NCI-H1417 treated with DMSO at 0.1 percent for 48 hours (cell line): ENCODE measurements around the gene CASP5.
"Not testable (repeated sequence)": the region's sequence is repeated elsewhere in the genome, so short reads cannot be mapped to it uniquely, and the experiment has no call there.

ENCODE experiments used
- DNase-seq: peaks from one replicate; lab custom pipeline; 2025; lab: John Stamatoyannopoulos, UW

CASP5 gene

DNA sequence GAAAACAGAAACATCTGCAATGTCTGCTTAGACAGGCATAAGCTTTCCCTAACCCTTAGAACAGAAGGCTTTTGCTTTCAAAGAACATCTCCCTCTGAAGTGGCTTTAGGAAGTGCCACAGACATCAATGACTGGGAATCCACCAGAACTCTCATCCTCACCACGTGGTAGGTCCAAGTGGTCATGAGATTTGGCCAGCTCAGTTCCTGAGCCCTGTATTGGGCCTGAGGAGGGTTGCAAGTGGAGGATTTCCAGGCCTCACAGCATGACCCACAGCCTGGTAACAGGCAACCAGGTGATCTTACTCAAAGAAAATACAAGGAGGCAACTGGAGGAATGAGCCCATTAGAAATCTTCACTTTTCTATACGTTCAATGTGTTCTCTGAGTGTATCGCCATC lies 10.4 kb upstream of the CASP5 start:
- no peak for DNase-seq

DNA sequence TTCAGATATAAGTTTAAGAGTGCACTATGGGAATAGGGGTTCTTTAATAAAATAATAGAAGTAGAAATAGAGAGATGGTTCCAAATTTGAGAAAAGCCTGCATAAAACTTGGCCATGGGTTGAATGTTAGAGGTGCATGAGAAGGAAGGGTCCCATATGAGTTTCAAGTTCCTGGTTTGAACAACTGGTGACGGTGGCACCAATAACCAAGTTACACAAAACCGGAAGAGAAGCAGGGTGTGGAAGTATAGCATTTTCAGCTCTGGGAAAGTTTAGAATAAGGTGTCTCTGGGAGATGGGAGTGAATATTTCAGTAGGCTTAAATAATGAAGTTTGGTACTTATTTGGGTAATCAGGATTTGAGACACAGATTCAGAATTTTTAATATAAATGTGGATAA lies 9.5 kb upstream of the CASP5 start:
- no peak for DNase-seq

DNA sequence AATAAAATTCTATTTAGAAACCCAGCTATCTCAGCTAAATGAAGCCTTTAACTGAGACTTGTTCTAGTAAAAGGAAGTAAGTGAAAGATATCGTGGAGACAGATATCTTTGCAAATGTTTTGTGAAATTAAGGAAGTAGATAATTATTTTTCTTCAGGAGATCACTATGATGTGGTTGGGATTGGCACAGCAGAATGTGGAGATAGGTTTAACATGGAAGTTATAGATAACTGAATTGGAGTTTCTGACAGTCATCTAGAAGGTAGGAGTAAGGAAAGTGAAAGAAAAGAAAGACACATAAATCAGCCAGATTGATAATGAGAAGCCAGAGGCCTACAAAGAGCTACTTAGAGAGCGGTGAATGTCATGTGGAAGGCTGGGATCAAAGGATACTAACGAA lies 4.7 kb upstream of the CASP5 start:
- DNase-seq = no peak

DNA sequence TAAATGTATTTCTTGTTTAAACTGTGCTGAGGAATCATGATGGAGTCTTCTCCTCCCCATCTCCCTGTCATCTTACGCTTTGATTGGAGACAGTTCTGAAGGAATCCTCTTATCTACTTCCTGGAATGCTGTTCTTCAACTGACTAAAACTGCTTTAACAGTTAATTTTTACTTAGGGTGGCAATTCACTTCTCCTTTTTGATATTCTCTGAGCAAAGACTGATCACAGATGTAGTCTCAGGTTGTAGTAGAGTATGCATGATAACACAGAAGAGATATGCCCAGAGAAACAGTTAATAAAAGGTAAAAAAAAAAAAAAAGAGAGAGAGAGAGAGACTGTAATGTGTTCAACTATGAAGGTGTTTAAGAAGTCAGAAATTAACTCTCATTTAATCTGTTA lies 1.4 kb upstream of the CASP5 start:
- no peak for DNase-seq

DNA sequence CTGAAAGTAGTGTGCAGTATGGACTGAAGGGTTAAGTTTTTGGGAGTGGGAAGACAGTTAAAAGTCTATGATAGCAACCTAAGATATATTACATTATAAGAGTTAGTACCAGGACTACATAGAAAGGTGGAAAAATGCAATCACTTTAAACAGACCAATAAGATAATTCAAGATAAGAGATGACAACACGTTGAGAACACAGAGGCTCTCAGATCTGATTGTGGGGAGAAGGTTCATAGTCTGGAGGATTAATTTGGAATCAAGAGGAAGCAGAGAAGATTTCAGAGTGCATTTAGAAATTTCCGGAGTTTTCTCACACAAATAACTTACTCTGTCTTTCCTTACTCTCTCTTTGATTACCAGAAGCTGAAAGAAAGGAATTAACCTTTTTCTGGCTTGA lies 441 bp downstream of the CASP5 start:
- no peak for DNase-seq

DNA sequence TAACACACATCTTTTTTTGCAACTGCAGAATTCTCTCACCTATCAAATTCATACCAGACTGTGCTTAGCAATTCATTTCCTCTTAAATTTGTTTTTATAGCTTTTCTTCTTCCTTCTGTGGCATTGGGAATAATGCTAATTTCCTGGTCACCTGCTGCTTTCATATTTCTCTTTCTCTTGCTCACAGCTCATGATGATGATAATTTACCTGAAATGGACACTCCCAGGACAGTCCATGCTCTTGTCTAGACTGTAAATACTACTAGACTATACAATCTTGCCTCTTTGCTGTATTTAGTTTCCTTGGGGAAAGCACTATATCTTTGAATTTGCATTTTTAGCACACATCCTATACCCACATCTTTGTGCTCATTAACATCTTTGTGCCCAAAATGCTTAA lies 15.5 kb downstream of the CASP5 start:
- no peak for DNase-seq

DNA sequence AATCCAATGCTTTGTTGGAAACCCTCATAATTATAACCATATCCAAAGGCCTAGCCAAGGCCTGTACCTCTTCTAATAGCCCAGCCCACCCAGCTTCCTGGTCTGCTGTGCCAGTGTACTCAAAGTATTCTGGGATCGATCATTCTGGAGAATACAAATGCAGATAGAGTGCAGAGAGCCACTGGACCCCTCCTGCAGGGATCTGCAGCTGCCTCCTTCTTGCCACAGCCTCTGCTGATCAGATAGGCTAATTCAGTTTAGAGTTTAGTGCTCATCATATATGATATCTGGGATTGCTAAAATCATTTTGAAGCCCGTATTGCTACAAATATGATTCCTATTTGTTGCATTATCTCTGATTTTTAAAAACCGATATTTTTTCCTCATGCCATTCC lies 17.5 kb downstream of the CASP5 start:
- no peak for DNase-seq

DNA sequence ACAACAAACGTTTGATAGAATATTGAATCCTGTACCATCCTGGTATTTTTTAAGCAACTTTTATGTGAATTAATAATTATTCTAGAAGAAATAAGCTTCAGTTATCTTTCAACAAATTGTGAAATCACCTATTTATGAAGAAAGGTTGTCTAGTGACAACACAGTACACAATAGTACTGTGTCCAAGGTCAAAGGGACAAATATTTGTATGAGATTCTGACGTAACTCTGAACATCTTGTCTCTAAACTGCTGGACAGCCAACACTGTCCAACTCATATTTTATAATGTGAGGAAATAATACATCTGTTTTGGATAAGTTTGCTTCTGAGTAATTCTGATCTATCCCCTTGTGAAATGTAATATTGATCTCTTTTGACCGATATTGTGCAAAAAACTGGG lies 18.9 kb downstream of the CASP5 start:
- no peak for DNase-seq

DNA sequence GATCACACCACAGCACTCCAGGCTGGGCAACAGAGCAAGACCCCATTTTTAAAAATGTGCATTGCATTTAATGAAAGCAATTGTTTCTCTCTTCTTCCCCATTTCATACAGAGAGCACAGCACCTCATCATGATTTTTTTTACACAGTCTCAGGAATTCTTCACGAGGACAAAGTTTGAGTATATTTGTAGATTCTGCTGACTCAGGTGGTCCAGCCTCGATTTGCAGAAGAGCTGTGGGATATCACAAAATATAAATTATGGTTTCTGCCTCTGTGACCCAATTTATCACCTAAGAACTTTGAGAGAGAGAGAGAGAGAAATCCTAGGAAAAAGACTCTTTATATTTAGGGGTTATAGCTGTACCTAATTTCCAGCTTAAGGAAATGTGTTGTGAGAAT lies 19.8 kb downstream of the CASP5 start:
- DNase-seq = no peak

DNA sequence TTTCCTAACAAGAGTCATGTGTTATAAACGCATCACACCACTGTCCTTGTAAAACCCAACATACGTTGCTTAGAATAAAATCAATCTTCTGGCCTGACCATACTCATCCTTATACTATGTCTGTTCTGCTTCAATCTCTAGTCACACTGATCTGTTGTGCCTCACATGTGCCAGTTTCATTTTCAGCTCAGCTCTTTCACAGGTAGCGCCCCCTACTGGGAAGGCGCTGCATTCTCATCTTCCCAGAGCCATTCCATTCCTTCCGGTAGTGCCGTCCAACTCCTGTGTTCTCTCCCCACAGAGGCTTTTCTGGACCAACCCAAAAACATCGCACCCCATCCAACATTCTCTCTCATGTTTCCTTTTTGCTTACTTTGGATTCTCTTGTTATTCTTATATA lies 22.2 kb downstream of the CASP5 start:
- no peak for DNase-seq

DNA sequence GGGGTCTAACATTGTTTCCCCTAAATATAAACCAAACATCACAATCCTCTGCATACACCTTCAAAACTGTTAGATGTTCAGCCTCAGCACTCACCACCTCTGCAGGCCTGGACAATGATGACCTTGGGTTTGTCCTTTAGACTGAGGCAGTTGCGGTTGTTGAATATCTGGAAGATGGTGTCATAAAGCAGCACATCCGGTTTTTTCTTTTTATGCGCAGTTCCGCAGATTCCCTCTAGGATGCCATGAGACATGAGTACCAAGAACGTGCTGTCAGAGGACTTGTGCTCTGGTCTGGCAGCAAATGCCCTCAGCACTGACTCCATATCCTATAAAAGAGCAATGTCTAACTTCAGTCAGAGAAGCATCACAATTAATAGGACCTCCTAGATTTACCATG lies 22.8 kb downstream of the CASP5 start:
- no peak for DNase-seq

DNA sequence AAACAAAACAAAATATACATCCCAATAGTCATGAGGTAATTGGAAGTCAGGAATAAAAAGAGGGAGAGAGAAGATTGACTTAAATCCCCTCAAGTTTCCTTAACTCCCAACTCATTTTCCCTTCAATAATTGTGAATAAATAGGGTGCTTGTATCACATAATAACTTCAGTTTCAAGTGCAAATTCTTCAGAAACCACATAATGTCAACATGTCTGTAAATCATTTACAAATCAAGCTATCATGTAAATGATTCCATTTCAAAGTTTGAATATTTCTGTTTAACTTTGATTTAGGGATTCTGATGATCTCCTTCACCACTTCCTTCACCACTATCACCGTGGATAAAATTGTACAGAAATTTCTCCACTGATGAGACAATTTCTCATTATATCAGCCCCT lies 23.2 kb downstream of the CASP5 start:
- DNase-seq = no peak

DNA sequence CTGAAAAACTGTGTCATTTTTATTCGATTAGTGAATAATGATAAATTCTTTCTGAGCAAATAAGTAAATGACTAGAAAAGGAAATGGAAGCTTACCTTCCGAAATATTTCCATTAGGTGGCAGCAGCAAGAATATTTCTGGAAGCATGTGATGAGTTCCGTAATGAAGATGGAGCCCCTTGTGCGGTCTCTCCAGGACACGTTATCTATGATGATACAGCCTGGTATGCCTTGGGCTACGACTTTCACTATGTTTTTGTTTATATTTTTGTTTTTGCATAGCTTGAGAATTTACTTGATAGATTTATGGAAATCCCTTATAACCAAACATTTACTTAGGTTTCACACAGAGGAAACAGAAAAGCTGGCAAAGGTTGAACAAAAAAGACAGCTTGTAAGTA lies 25.7 kb downstream of the CASP5 start:
- DNase-seq = no peak

DNA sequence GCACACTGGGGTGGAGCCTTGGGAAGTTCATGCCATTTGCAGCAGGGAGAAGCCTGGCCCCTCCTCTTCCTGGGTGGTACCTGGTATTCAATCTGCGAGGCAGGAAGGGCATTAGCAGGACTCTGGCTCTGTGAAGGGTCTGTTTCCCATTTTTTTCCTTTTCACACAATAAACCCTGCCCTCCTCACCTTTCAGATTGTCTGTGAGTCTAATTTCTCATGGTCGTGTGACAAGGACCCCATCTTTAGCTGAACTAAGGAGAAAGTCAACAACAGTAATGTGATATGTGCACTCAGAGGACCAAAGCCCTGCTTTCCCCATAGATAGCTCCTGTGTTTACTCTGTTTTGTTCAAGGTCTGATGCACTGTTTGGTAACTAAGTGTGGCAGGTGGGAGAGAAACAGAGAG lies 28.0 kb downstream of the CASP5 start:
- DNase-seq = peak; percentile 85

DNA sequence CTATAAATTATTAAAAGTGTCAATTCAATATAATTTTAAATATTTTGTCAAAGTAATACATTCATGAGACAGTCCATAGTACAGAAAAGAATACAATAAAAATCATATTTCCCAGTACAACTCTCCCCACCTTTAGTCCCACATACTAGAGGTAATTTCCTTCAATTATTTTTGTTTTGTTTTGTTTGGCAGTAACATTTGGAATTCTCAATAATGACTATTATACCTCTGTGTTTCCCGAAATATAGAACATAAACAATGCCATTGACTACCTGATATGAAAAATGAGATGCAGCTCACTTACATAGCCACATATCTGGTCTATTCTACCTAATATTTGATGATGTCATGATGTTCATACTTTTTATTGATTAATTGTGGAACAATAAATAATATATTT lies 30.2 kb downstream of the CASP5 start:
- no peak for DNase-seq

DNA sequence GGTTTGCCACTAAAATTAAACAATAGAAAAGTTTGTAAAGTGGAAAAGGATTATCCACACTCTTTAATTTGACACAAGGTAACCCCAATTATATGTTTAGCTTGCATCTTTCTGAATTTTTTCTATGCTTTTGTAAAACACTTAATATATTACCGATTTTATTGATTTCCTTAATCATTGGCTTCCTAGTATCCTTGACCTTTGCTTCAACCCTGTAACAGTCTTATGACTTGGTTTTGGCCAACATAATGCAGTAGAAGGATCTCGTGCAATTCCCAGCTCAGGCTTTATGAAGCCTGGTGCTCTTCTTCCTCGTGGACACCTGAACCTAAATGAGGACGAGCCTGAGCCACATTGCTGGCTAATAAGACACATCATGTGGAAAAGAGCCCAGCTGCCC lies 31.0 kb downstream of the CASP5 start:
- no peak for DNase-seq

DNA sequence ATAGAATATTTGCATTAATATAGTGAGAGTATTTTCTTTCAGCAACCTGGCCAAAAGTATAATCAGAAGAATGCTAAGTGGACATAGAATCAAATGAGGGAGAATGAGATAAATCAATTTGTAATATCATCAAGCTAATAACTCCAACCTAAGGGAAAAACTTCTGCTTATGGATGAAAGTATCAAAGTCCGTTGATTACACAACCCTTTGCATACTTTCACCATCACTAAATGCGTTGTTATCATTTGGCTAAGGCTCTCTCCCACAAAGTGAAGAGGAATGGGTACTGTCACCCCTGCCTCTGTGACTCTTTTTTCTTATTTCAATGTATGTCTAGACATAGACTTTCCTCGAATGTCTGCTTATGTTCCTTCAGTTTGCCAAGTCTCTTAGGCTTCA lies 38.2 kb downstream of the CASP5 start:
- no peak for DNase-seq

DNA sequence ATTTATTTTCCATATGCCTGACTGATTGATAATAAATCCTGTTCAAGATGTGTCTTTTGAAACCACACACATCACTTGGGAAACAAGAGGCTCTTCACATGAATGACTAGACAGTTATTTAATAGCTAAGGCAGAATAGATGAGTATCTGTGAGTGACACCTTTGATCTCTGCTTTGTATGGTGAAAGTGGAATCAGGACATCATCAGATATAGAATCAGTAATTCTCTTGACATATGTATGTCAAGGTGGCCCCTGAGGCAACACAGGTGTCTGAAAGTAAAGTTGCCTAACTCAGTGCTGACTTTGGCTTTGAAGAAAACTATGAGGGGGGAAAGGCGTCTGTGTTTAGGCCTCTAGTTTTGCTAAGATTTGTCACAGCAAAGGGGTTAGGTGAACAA lies 43.1 kb downstream of the CASP5 start:
- DNase-seq = no peak

DNA sequence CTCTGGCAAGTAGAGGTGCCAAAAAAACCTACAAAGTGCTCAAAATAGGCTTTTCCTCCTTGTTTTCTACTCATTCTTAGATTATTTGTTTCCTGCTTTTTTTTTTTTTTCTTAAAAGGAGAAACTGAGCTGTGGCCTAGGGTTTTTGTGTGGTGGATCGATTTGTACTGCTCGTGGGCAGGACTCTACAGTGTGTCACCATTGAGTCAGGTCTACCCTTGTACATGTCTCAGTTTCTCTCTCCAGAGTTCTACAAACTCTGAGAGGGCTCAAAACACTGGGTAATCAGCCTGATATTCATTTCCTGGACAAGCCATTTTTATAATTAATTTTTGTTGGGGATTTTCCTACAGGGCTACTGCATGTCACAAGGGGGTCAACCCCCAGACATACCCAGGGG lies 49.4 kb downstream of the CASP5 start:
- DNase-seq = no peak

DNA sequence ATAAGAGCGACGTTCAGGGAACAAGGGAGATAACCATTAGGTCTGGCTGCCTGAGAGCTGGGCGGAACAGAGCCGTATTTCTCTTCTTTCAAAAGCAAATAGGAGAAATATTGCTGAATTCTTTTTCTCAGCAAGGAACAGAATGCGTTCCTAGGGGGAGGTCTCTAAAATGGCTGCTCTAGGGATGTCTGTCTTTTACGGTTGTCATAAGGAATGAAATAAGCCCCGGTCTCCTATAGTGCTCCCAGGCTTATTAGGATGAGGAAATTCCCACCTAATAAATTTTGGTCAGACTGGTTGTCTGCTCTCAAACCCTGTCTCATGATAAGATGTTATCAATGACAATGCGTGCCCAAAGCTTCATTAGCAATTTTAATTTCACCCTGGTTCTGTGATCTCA lies 50.0 kb downstream of the CASP5 start:
- DNase-seq = not testable (repeated sequence)

DNA sequence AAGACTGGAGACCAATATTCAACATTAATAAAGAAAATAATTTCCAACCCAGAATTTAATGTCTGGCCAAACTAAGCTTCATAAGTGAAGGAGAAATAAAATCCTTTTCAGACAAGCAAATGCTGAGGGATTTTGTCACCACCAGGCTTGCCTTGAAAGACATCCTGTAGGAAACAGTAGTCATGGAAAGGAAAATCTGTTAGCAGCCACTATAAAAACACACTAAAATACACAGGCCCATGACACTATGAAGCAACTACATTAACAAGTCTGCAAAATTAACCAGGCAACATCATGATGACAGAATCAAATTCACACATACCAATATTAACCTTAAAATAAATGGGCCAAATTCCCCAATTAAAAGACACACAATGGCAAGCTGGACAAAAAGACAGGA lies 52.2 kb downstream of the CASP5 start:
- no peak for DNase-seq

DNA sequence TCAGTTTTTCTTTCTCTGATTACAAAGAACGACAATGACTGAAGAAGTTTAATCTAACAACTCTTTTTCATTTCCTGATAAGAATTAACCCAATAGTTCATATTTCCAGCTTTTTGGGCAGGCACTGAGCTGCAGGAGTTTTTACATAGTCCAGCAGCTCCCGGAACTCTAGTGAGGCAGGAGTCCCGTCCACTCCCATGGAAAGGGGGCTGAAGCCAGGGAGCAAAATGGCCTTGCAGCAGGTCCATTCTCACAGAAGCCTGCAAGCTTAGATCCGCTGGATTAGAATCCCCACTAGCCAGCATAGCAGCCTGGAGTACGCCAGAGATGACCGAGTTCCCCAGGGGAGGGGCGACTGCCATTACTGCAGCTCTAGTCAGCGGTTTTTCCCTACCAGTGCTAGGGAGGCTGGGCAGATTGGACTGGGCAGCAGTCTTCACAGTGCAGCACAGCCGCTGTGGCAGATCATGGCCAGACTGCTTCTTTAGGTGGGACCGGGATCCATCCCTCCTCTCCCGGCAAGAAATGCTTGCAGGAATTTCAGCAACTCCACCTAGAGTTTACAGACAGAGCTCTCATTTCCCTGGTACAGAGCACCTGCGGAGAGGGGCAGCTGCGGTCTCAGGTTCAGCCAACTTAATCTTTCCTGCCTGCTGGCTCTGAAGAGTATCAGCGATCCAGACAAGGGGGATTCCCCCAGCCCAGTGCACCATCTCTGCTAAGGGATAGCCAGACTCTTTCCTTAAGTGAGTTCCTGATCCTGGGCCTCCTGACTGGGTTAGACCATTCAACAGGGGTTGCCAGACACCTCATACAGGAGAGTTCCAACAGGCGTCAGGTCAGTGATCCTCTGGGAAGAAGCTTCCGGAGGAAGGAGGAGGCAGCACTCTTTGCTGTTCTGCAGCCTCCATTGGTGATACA lies 53.9 kb downstream of the CASP5 start:
- DNase-seq = no peak

DNA sequence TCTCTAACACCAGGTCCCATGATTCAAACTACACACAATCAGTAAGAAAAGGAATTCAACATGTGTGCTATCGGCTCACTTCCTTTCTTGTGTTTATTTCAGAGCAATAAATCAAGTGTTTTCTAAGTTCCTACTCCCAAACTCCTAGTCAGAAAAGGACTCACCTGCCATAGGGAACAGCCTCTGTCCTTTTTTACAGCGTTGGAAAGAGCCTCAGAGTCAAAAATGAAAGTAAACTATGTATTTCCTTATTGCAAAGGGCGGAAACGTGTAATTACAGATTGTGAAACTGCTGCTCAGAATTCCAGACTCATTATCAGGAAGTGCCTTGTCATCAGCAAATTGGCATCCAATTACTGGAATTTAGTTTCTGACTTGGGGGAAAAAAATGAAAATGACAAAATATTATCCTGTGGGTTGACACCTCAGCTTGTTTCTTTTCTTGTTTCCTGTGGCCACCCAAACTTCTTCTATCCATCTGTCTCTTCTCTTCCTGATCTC lies 54.6 kb downstream of the CASP5 start, which contains the start of gene CASP4:
Gene CASP4 (minus strand): TSS at position 220 of the 501 bp plus-strand sequence. CDS start 49 bp downstream, at position 171.
- DNase-seq = no peak
